Measurements from ENCODE around the gene SELPLG. TPM values are rescaled to one million over a fixed set of nuclear protein-coding genes. Genes with fewer than 3 reads are reported as not detected.

The SELPLG gene
- total RNA-seq, 1 experiment from 2014 or later = 0.34 TPM

GRCh38 chr12:108597559-108598471 is 35.9 kb downstream of the SELPLG start, which contains the start of gene TMEM119:
TMEM119 (minus strand) TSS chr12:108598084; CDS start chr12:108592383, 5,701 bp downstream.
- POLR2A ChIA-PET (ENCODE audit: low non-redundant PET) = no interaction called here
- no peak for TF ChIP-seq EZH2 (IDR thresholded peaks at IDR 0.05; ENCODE audit: borderline replicate concordance, low read depth, low read length, poor library complexity, severe bottlenecking)
- no peak for TF ChIP-seq CTCF (conservative IDR thresholded peaks at IDR 0.05; ENCODE audit: low read depth, low read length)
- Histone ChIP-seq H3K27ac (ENCODE audit: low read depth, low read length, poor library complexity, severe bottlenecking) (no peak within 1 kb of the TSS), H3K27me3 (replicated peaks; ENCODE audit: insufficient read depth, low read depth, low read length, poor library complexity) (no peaks in the 10 kb centered on the region), H3K4me3 (ENCODE audit: low read depth, low read length, poor library complexity, severe bottlenecking) (no peak within 1 kb of the TSS), H3K9me3 (ENCODE audit: low read depth, low read length, poor library complexity, severe bottlenecking) (no peaks in the 10 kb centered on the region), H3K4me1 (ENCODE audit: insufficient read depth, low read length, poor library complexity, severe bottlenecking) (no peaks in the 10 kb centered on the region), H3K36me3 (ENCODE audit: insufficient read depth, low read length, poor library complexity, severe bottlenecking) (no peaks in the 10 kb centered on the region)
- no TSS peak for BruUV-seq (replicated peaks)
- CTCF ChIA-PET = interaction anchor here (0.7 kb wide), 1 partner anchor 27 kb away, joined by 3 read pairs; no protein-coding TSS in a partner anchor
- DNase-seq (ENCODE audit: low spot score) = no peak
- intact Hi-C loops (cut with micrococcal nuclease; ENCODE audit: unreplicated experiment) = no loop called here

- no peaks in the 10 kb centered on the region for H3K4me1 ChIP-seq (ENCODE audit: insufficient read depth, low read length, poor library complexity, severe bottlenecking)
- no peaks in the 10 kb centered on the region for H3K9me3 ChIP-seq (ENCODE audit: low read depth, low read length, poor library complexity, severe bottlenecking)
- no peak overlapping the region for H3K4me3 ChIP-seq (ENCODE audit: low read depth, low read length, poor library complexity, severe bottlenecking)
- DNase-seq (ENCODE audit: low spot score) = no peak
- POLR2A ChIA-PET (ENCODE audit: low non-redundant PET) = no interaction called here
- BruUV-seq (replicated peaks) = no TSS peak
- TF ChIP-seq CTCF (conservative IDR thresholded peaks at IDR 0.05; ENCODE audit: low read depth, low read length) = no peak
- no peaks in the 10 kb centered on the region for H3K27me3 ChIP-seq (replicated peaks; ENCODE audit: insufficient read depth, low read depth, low read length, poor library complexity)
- no peaks in the 10 kb centered on the region for H3K36me3 ChIP-seq (ENCODE audit: insufficient read depth, low read length, poor library complexity, severe bottlenecking)
- H3K27ac ChIP-seq (ENCODE audit: low read depth, low read length, poor library complexity, severe bottlenecking) = no peak overlapping the region
- intact Hi-C loops (cut with micrococcal nuclease; ENCODE audit: unreplicated experiment) = no loop called here
- CTCF ChIA-PET = no interaction called here
Measured at GRCh38 chr12:108596854-108597558, 36.7 kb downstream of the SELPLG start.

GRCh38 chr12:108595711-108596647 is 37.7 kb downstream of the SELPLG start:
- intact Hi-C loops (cut with micrococcal nuclease; ENCODE audit: unreplicated experiment) = no loop called here
- no peaks in the 10 kb centered on the region for H3K27me3 ChIP-seq (replicated peaks; ENCODE audit: insufficient read depth, low read depth, low read length, poor library complexity)
- ChIA-PET POLR2A (ENCODE audit: low non-redundant PET) (no interaction called here), CTCF (no interaction called here)
- BruUV-seq (replicated peaks) = no TSS peak
- no peaks in the 10 kb centered on the region for H3K9me3 ChIP-seq (ENCODE audit: low read depth, low read length, poor library complexity, severe bottlenecking)
- TF ChIP-seq CTCF (conservative IDR thresholded peaks at IDR 0.05; ENCODE audit: low read depth, low read length) = no peak
- TF ChIP-seq EZH2 (IDR thresholded peaks at IDR 0.05; ENCODE audit: borderline replicate concordance, low read depth, low read length, poor library complexity, severe bottlenecking) = no peak
- no peak overlapping the region for H3K4me3 ChIP-seq (ENCODE audit: low read depth, low read length, poor library complexity, severe bottlenecking)
- no peaks in the 10 kb centered on the region for H3K36me3 ChIP-seq (ENCODE audit: insufficient read depth, low read length, poor library complexity, severe bottlenecking)
- H3K27ac ChIP-seq (ENCODE audit: low read depth, low read length, poor library complexity, severe bottlenecking) = no peak overlapping the region
- H3K4me1 ChIP-seq (ENCODE audit: insufficient read depth, low read length, poor library complexity, severe bottlenecking) = no peaks in the 10 kb centered on the region
- DNase-seq (ENCODE audit: low spot score) = no peak

Data from A673 (cell line).